A673 (cell line): ENCODE results near the gene SVOPL. TPM values are rescaled to one million over a fixed set of nuclear protein-coding genes. Genes with fewer than 3 reads are reported as not detected.

Experiments used
- BruUV-seq: library from RNA; stranded (reverse); fragments of 400-500 nt; replicated peaks from 2 replicates; lab custom pipeline; 2021; lab: Mats Ljungman, UMichigan
- CTCF ChIA-PET: fragments of 300-600 bp; sonication (Branson Sonifier 250); formaldehyde crosslinking; loops from one replicate; lab custom pipeline; 2022; ENCODE audit warnings: antibody characterized with exemption; lab: Charles Lee
- POLR2A ChIA-PET: fragments of 300-600 bp; sonication (Branson Sonifier 250); formaldehyde crosslinking; loops from one replicate; lab custom pipeline; 2022; ENCODE audit warnings: antibody characterized with exemption; ENCODE audit not compliant: low non-redundant PET; lab: Charles Lee
- DNase-seq: peaks from one replicate; pipeline ENCODE4 v3.0.0-alpha.2; 2015; ENCODE audit warnings: low spot score
- H3K27ac ChIP-seq: fragments of 200-600 bp; sonication (generic); 2 replicates; pipeline ENCODE4 v1.5.1; 2016; ENCODE audit warnings: mixed run types, low read depth, mild to moderate bottlenecking, mixed read lengths, antibody characterized with exemption, low read length; ENCODE audit not compliant: poor library complexity, severe bottlenecking
- H3K27me3 ChIP-seq: fragments of 200-600 bp; sonication (generic); replicated peaks from 2 replicates; pipeline ENCODE4 v1.6.1; 2017; ENCODE audit warnings: mixed run types, low read depth, mild to moderate bottlenecking, mixed read lengths, antibody characterized with exemption, low read length; ENCODE audit not compliant: insufficient read depth, poor library complexity
- H3K36me3 ChIP-seq: fragments of 200-600 bp; sonication (generic); 2 replicates; pipeline ENCODE4 v1.6.1; 2016; ENCODE audit warnings: mixed run types, mild to moderate bottlenecking, mixed read lengths, antibody characterized with exemption, low read length; ENCODE audit not compliant: insufficient read depth, poor library complexity, severe bottlenecking
- H3K4me1 ChIP-seq: fragments of 200-600 bp; sonication (generic); 2 replicates; pipeline ENCODE4 v1.6.1; 2017; ENCODE audit warnings: mixed run types, mild to moderate bottlenecking, mixed read lengths, antibody characterized with exemption, low read length; ENCODE audit not compliant: insufficient read depth, poor library complexity, severe bottlenecking
- H3K4me3 ChIP-seq: fragments of 200-600 bp; sonication (generic); 2 replicates; pipeline ENCODE4 v1.5.1; 2016; ENCODE audit warnings: low read depth, mixed run types, mild to moderate bottlenecking, mixed read lengths, low read length; ENCODE audit not compliant: poor library complexity, severe bottlenecking
- H3K9me3 ChIP-seq: fragments of 200-600 bp; sonication (generic); 2 replicates; pipeline ENCODE4 v1.6.1; 2016; ENCODE audit warnings: mixed run types, low read depth, mild to moderate bottlenecking, mixed read lengths, antibody characterized with exemption, low read length; ENCODE audit not compliant: poor library complexity, severe bottlenecking
- EZH2 ChIP-seq: fragments of 200-600 bp; sonication (generic); IDR thresholded peaks from 2 replicates; pipeline ENCODE4 v1.6.1; 2017; ENCODE audit warnings: borderline replicate concordance, low read depth, mild to moderate bottlenecking, mixed read lengths, antibody characterized with exemption, low read length; ENCODE audit not compliant: poor library complexity, severe bottlenecking
- intact Hi-C: fragments of 100-400 bp; cut with micrococcal nuclease; formaldehyde crosslinking; loops from one replicate; pipeline ENCODE4 v1.10.0; 2022; ENCODE audit not compliant: unreplicated experiment
- total RNA-seq: library from RNA; stranded (reverse); gene quantifications from 2 replicates; pipeline ENCODE4 v1.2.3, GENCODE V29; 2021
- TF ChIP-seq, protein P1 (sequence below): fragments of 300-800, 200-600 bp; sonication (generic); conservative IDR thresholded peaks from 2 replicates; pipeline ENCODE4 v1.5.1; 2017; ENCODE audit warnings: low read depth, mild to moderate bottlenecking, antibody characterized with exemption, low read length, moderate library complexity, mixed read lengths

Gene SVOPL
- total RNA-seq, 1 experiment from 2014 or later, result not detected

DNA sequence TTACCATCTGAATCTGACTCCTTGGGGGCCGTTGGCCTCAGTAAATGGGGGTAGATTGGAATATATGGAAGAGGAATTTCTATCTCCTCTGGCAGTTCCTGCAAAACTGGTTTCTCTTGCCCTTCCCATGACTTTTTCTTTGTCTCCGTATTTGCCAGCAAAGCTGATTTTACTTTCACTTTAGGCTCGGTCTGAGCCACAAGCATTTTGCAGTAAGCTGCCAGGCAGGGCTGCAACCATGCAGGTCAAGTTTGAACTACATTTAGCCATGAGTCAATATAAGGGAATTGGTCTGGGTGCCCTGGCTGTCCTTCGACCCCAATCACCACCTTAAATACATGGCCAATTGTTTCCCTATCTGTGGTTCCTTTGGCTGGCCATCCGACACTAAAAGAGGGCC lies 136.8 kb downstream of the SVOPL start:
- no peaks in the 10 kb centered on the region for H3K27me3 ChIP-seq
- H3K27ac ChIP-seq, result no peak overlapping the region
- CTCF ChIA-PET, result no interaction called here
- no peaks in the 10 kb centered on the region for H3K4me1 ChIP-seq
- H3K9me3 ChIP-seq, result peaks cover 19% of the 10 kb centered on the region
- BruUV-seq, result no TSS peak
- intact Hi-C loops, result no loop called here
- POLR2A ChIA-PET, result no interaction called here
- H3K36me3 ChIP-seq, result peaks cover 30% of the 10 kb centered on the region
- H3K4me3 ChIP-seq, result no peak overlapping the region
- TF ChIP-seq, protein P1, sequence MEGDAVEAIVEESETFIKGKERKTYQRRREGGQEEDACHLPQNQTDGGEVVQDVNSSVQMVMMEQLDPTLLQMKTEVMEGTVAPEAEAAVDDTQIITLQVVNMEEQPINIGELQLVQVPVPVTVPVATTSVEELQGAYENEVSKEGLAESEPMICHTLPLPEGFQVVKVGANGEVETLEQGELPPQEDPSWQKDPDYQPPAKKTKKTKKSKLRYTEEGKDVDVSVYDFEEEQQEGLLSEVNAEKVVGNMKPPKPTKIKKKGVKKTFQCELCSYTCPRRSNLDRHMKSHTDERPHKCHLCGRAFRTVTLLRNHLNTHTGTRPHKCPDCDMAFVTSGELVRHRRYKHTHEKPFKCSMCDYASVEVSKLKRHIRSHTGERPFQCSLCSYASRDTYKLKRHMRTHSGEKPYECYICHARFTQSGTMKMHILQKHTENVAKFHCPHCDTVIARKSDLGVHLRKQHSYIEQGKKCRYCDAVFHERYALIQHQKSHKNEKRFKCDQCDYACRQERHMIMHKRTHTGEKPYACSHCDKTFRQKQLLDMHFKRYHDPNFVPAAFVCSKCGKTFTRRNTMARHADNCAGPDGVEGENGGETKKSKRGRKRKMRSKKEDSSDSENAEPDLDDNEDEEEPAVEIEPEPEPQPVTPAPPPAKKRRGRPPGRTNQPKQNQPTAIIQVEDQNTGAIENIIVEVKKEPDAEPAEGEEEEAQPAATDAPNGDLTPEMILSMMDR, result no peak
- DNase-seq, result no peak

DNA sequence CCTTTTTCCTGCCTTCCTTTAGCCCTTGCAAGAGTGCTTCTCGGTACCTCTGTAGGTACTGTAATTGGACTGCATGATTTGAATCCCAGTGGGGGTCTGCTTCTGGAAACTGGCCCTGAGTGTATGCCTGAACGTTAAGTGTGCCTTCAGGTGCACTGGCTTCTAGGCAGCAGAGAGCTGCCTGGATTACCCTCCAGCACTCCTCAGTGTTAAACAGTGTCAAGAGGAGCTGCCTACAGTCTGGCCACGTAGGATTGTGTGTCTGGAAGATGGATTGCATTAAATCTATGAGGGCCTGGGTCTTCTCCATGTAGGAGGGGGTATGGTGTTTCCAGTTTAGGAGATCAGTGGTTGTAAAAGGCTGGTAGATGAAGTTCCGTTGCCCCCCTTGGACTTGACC lies 137.4 kb downstream of the SVOPL start:
- Histone ChIP-seq H3K27me3 (no peaks in the 10 kb centered on the region), H3K4me1 (no peaks in the 10 kb centered on the region), H3K36me3 (peaks cover 25% of the 10 kb centered on the region), H3K9me3 (peaks cover 19% of the 10 kb centered on the region), H3K27ac (no peak overlapping the region), H3K4me3 (no peak overlapping the region)
- intact Hi-C loops, result no loop called here
- CTCF ChIA-PET, result no interaction called here
- POLR2A ChIA-PET, result no interaction called here
- DNase-seq, result no peak
- no TSS peak for BruUV-seq
- TF ChIP-seq, protein P1, result no peak

DNA sequence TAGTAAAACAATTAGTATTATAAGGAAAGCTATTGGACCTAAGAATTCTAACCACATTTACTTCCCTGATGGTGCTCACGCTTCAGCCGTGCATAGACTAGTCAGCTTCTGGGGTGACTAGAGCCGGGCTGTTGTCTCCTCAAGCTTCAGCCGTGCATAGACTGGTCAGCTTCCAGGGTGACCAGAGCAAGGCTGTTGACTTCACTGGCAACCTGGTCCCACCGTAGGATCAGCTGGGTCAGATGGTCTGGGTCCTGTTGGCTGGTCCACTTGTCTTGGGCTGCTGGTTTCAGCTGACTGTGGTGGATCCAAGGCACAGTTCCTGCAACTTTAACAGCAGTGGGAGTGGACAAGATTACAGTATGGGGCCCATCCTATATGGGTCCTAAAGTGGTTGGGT lies 141.7 kb downstream of the SVOPL start:
- TF ChIP-seq EZH2, result no peak
- TF ChIP-seq, protein P1, result no peak
- no peak overlapping the region for H3K4me3 ChIP-seq
- BruUV-seq, result no TSS peak
- DNase-seq, result no peak
- no peaks in the 10 kb centered on the region for H3K27me3 ChIP-seq
- H3K36me3 ChIP-seq, result peaks cover 41% of the 10 kb centered on the region
- intact Hi-C loops, result no loop called here
- H3K27ac ChIP-seq, result no peak overlapping the region
- peaks cover 29% of the 10 kb centered on the region for H3K9me3 ChIP-seq
- ChIA-PET CTCF (no interaction called here), POLR2A (no interaction called here)
- H3K4me1 ChIP-seq, result no peaks in the 10 kb centered on the region
